SIG-M5 (cell line): Measurements from ENCODE around the gene NFYC.
A peak's percentile ranks its signal among the peaks of the same experiment; 100 is the strongest.
"Not testable (repeated sequence)": the region's sequence is repeated elsewhere in the genome, so short reads cannot be mapped to it uniquely, and the experiment has no call there.

Experiments used
- DNase-seq: peaks from one replicate; lab custom pipeline; 2025; lab: John Stamatoyannopoulos, UW

NFYC gene

GRCh38 chr1:40706626-40707025 is 15.1 kb downstream of the NFYC start:
- DNase-seq = no peak

GRCh38 chr1:40708750-40709099 is 17.2 kb downstream of the NFYC start:
- DNase-seq = no peak

- DNase-seq = peak; percentile 83
Measured at GRCh38 chr1:40709100-40709801, 17.7 kb downstream of the NFYC start.

GRCh38 chr1:40709802-40710278 is 18.3 kb downstream of the NFYC start:
- DNase-seq = no peak

GRCh38 chr1:40710581-40711315 is 19.2 kb downstream of the NFYC start:
- no peak for DNase-seq

GRCh38 chr1:40711465-40712404 is 20.2 kb downstream of the NFYC start:
- DNase-seq = no peak

- DNase-seq = no peak
Measured at GRCh38 chr1:40712405-40712944, 21.0 kb downstream of the NFYC start.

GRCh38 chr1:40712997-40713396 is 21.5 kb downstream of the NFYC start:
- DNase-seq = no peak

GRCh38 chr1:40715491-40716059 is 24.1 kb downstream of the NFYC start:
- no peak for DNase-seq

- no peak for DNase-seq
Measured at GRCh38 chr1:40717065-40717464, 25.6 kb downstream of the NFYC start.

- no peak for DNase-seq
Measured at GRCh38 chr1:40717955-40718354, 26.5 kb downstream of the NFYC start.

GRCh38 chr1:40720493-40720892 is 29.0 kb downstream of the NFYC start:
- no peak for DNase-seq

- DNase-seq = no peak
Measured at GRCh38 chr1:40722622-40723021, 31.1 kb downstream of the NFYC start.

- no peak for DNase-seq
Measured at GRCh38 chr1:40723196-40723955, 31.9 kb downstream of the NFYC start.

GRCh38 chr1:40727662-40728061 is 36.2 kb downstream of the NFYC start:
- not testable (repeated sequence) for DNase-seq

- DNase-seq = not testable (repeated sequence)
Measured at GRCh38 chr1:40729316-40729862, 37.9 kb downstream of the NFYC start.

GRCh38 chr1:40732756-40733301 is 41.3 kb downstream of the NFYC start:
- no peak for DNase-seq

GRCh38 chr1:40734882-40735628 is 43.6 kb downstream of the NFYC start:
- no peak for DNase-seq

GRCh38 chr1:40736085-40736531 is 44.6 kb downstream of the NFYC start:
- no peak for DNase-seq

GRCh38 chr1:40738831-40739230 is 47.3 kb downstream of the NFYC start:
- DNase-seq = no peak
